ENCODE results near the gene IL32.
"Not testable (repeated sequence)": the region's sequence is repeated elsewhere in the genome, so short reads cannot be mapped to it uniquely, and the experiment has no call there.

IL32 gene

GRCh38 chr16:3052571-3053329 is 12.7 kb upstream of the IL32 start:
- DNase-seq: not testable (repeated sequence)

- DNase-seq: not testable (repeated sequence)
These were observed 12.1 kb upstream of the IL32 start for GRCh38 chr16:3053330-3053710.

- no peak for DNase-seq
These were observed 10.3 kb upstream of the IL32 start for GRCh38 chr16:3054965-3055733.

- not testable (repeated sequence) for DNase-seq
These were observed 9.7 kb upstream of the IL32 start for GRCh38 chr16:3055734-3056115.

GRCh38 chr16:3056336-3057180 is 8.9 kb upstream of the IL32 start:
- no peak for DNase-seq

GRCh38 chr16:3057181-3058138 is 8.0 kb upstream of the IL32 start:
- no peak for DNase-seq

GRCh38 chr16:3058139-3059030 is 7.1 kb upstream of the IL32 start:
- DNase-seq: peak in 5 of 6 experiments; percentile 24 to 52 (median 49)

DNA sequence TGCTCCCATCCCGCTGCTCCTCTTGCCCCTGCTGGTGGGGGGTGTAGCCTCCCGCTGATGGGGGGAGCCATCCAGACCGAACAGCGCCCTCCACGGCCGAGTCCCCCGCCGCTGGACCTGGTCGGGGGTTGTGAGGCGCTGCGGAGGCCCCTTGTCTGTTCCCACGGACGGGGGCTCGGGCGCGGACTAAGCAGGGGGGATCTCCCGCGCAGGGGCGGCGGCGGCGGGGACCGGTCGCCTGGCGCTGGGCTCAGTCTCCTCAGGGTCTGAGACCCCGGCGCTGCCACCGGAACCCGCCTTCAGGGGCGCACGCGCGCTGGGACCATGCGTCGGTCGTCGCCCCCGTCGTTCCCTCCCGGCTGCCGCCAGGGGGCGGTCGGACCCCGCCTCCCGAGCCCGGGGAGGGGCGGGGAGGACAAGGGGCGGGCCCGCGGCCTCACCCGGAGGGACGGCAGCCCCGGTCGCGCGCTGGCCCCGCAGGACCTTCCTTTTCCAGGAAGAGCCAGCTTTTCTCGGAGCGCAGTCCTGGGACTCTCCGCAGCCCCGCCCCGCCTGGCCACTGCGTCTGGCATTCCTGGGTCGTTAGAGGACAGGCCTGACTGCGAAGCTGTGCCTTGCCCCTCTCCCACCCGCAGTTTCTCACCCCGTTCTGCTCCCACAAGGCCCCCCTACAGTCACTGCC is 6.3 kb upstream of the IL32 start:
- peak; percentile 68 to 89 (median 80) for DNase-seq

- no peak for DNase-seq
These were observed 5.7 kb upstream of the IL32 start for GRCh38 chr16:3059723-3060242.

DNA sequence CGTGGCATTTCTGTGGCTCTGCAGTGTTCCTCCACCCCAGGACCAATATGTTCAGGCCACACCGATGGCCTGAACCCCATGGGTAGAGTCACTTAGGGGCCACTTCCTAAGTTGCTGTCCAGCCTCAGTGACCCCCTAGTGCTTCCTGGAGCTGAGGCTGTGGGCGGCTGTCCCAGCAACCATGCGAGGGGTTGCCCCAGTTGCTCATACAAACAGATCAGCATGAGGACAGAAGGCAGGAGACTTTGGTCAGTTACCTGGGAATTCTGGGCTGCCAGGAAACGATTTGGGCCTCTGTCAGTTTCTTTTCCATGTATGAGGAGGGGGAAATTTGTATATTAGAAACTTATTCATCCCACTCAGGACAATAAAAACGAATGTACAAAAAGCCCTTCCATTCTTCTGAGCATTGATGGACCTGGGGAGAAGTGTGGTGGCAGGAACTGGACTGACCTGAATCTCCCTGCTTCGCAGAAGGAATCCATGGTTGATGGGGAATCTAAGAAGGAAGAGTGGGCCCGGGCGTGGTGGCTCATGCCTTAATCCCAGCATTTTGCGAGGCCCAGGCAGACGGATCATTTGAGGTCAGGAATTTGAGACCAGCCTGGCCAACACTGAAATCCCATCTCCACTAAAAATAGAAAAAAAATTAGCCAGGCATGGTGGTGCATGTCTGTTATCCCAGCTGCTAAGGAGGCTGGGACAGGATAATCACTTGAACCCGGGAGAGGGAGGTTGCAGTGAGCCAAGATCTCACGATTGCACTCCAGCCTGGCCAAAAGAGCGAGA is 4.9 kb upstream of the IL32 start:
- DNase-seq: no peak

DNA sequence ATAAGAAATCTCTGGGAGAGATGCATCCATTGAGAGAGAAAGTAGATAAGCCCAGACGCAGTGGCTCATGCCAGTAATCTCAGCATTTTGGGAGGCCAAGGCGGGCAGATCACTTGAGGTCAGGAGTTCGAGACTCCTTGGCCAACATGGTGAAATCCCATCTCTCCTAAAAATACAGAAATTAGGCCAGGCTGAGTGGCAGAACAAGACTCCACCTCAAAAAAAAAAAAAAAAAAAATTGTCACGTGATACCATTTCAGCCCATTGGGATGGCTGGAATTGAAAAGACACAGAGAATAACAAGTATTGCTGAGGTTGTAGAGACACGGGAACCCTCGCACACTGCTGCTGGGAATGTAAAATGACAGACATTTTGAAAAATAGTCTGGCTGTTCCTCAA is 2.9 kb upstream of the IL32 start:
- no peak for DNase-seq

GRCh38 chr16:3063625-3064386 is 1.6 kb upstream of the IL32 start:
- DNase-seq: no peak

- peak in 4 of 6 experiments; percentile 18 to 66 (median 52) for DNase-seq
These were observed 451 bp downstream of the IL32 start for GRCh38 chr16:3065742-3066439.

GRCh38 chr16:3066440-3066748 is 954 bp downstream of the IL32 start:
- no peak for DNase-seq

GRCh38 chr16:3068487-3068886 is 3.0 kb downstream of the IL32 start:
- DNase-seq: no peak

DNA sequence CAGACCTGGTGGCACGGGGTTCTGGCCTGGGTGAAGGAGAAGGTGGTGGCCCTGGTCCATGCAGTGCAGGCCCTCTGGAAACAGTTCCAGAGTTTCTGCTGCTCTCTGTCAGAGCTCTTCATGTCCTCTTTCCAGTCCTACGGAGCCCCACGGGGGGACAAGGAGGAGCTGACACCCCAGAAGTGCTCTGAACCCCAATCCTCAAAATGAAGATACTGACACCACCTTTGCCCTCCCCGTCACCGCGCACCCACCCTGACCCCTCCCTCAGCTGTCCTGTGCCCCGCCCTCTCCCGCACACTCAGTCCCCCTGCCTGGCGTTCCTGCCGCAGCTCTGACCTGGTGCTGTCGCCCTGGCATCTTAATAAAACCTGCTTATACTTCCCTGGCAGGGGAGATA is 3.7 kb downstream of the IL32 start:
- DNase-seq: not testable (repeated sequence)

DNA sequence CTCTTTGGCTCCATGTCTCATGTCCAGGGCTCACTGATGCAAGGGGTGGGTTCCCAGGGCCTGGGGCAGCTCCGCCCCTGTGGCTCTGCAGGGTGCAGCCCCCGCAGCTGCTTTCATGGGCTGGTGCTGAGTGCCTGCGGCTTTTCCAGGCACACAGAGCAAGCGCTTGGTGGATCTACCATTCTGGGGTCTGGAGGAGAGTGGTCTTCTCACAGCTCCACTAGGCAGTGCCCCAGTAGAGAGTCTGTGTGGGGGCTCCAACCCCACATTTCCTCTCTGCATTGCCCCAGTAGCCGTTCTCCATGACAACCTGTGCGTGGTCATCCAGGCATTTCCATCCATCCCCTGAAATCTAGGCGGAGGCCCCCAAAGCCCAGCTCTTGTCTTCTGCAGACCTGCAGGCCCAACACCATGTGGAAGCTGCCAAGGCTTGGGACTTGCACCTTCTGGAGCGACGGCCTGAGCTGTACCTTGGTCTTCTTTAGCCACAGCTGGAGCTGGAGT is 5.2 kb downstream of the IL32 start:
- no peak for DNase-seq

DNA sequence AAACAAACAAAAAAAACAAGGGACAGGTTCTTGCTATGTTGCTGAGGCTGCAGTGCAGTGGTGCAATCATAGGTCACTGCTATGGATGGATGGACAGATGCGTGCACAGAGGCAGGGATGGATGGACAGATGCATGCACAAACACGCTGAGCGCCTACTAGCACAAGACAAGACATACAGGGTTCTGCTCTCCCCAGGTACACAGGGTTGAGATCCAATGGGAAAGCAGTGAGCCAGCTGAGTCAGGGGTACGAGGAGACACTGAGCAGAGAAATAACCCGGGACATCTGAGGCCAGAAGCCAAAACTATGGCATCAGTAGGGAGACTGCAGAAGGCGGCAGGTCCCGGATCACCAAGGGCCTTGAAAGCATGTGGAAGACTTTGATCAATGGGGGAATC is 6.2 kb downstream of the IL32 start:
- DNase-seq: no peak

Data from stimulated activated naive CD4-positive, alpha-beta T cell (primary cell).